Frontal cortex (tissue), 4 donors: ENCODE measurements around the gene PAEP. TPM values are rescaled to one million over a fixed set of nuclear protein-coding genes. Genes with fewer than 3 reads are reported as not detected.
"Not testable (repeated sequence)": the region's sequence is repeated elsewhere in the genome, so short reads cannot be mapped to it uniquely, and the experiment has no call there.

Experiments used
- DNase-seq, 2 donors: peaks; one replicate each; pipeline ENCODE4 v3.0.0; 2012; ENCODE audit warnings: low spot score in 2 of 2
- FAIRE-seq: peaks from 2 replicates; lab custom pipeline; 2012; peaks lifted over from hg19 to GRCh38; lab: Jason Lieb, UNC
- total RNA-seq: library from RNA; depleted of rRNA; stranded (reverse); fragments of >200 nt; gene quantifications from one replicate; pipeline ENCODE4 v1.2.3, GENCODE V29; 2014
- donor health status: control.
- donor health status: control.
- donor health status: control.

PAEP gene
- total RNA-seq, 1 donor from 2014 or later, result not detected

DNA sequence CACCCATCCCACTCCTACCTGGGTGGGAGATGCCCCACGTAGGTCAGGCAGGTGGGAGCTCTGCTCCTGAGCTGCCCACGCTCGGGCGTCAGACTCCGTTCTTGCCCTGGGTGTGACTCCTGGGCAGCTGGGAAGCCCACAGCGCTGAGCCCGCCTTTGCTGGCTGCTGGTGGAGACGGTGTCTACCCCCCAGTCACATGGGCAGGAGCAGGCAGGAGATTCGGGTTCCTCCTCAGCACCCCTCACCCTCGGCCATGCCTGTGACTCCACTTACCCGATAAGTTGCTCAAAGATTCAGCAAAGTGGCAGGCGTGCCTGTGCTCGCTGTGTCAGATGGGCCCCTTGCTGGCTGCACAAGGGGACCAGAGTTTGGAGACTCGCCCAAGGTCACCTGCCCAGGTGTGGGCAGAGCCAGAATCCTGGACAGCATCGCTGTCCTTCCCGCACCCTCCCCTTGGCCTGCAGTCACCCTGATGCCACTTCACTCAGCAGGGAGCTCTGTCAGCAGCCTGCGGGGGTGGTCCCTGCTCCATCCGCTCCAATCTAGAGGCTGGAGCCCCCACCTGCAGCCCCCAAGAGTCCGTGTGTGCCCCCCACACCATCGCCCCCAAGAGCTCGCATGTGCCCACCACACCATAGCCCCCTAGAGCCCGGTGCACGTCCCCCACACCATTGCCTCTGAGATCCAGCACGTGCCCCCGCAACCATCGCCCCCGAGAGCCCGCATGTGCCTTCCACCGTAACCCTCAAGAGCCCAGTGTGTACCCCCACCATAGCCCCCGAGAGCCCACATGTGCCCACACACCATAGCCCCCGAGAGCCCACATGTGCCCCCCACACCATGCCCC, 36.1 kb upstream of the PAEP start:
- DNase-seq (no peak), FAIRE-seq (no peak)

DNA sequence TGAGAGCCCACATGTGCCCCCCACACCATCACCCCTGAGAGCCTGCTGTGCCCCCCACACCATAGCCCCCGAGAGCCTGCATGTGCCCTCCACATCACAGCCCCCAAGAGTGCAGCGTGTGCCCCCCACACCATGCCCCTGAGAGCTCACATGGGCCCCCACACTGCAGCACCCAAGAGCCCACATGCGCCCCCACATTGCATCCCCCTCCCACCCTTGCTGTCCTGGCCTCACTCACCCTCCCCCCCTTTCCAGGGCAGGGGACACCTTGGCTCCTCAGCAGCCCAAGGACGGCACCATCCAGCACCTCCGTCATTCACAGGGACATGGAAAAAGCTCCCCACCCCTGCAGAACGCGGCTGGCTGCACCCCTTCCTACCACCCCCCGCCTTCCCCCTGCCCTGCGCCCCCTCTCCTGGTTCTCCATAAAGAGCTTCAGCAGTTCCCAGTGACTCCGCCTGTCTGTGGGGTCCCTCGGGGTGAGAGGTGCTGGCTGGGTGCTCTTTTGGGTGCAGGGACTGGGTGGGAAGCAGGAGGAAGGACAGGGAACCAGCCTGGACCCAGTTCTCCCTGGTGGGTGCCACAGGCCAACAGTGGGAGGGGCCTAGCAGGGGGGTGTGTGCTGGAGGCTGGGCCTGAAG, 35.3 kb upstream of the PAEP start:
- FAIRE-seq, result no peak

GRCh38 chr9:135526730-135527571, 34.6 kb upstream of the PAEP start:
- no peak for DNase-seq
- FAIRE-seq, result no peak

More for the DNA sequence above, 35.3 kb upstream of the PAEP start:
- no peak for DNase-seq

DNA sequence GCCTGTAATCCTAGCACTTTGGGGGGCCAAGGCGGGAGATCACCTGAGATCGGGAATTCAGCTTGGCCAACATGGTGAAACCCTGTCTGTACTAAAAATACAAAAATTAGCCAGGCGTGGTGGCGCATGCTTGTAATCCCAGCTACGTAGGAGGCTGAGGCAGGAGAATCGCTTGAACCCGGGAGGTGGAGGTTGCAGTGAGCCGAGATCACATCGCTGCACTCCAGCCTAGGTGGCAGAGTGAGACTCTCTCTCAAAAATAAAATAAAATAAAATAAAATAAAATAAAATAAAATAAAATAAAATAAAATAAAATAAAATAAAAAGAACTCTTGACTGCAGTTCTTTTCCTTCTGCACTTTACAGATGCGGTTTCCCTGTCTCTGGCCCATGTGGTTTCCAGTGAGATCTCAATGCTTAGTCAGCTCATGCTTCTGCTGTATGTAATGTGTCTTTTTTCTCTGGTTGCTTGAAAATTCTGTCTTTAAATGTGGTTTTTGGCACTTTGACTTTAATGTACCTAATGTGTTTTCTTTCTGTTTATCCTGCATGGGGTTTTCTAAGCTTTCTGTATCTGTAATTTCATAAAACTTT, 32.6 kb upstream of the PAEP start:
- not testable (repeated sequence) for DNase-seq

GRCh38 chr9:135530146-135530545, 31.4 kb upstream of the PAEP start:
- DNase-seq, result no peak
- FAIRE-seq, result no peak

More for the DNA sequence above, 32.6 kb upstream of the PAEP start:
- not testable (repeated sequence) for FAIRE-seq

- DNase-seq (no peak), FAIRE-seq (no peak)
Observed at GRCh38 chr9:135531096-135531495, 30.5 kb upstream of the PAEP start.

DNA sequence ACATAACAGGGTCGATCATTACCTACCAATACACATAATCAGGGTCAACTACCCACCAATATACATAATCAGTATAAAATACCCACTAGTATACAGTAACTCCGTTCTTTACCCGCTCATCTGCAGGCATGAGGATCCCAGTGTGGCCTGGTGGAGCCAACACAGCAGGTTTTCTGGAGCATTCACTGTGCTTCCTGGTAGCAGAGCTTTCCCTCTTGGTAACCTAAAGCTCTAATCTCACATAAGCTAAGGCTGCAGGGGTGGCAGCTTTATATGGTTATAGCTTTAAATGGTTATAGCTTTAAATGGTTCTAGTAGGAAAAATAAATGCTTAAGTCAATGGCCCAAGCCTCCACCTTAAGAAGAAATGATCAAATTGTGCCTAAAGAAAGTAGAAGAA, 28.4 kb upstream of the PAEP start:
- FAIRE-seq (no peak), DNase-seq (no peak)

DNA sequence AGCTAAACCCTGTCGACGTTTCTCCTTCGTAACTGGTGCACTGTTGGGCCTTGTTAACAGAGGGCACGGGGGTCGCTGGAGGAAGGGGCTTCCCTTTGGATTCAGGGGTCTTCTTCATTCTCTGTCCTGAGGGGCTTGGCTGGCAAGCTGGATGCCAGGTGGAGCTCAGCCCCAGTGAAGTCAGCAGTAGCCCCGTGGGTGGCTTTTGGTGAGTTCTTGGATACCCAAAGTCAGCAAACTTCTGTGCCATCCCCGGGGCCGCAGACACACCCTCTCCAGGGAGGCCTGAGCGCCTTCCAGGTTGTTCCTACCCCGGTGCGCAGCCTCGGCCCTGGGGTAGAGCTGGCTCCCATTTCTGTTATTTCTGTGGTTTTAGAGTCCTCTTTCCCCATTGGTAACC, 27.9 kb upstream of the PAEP start:
- no peak for DNase-seq
- FAIRE-seq, result no peak

GRCh38 chr9:135534192-135534711, 27.3 kb upstream of the PAEP start:
- FAIRE-seq, DNase-seq: not testable (repeated sequence)

- FAIRE-seq, DNase-seq: not testable (repeated sequence)
Observed at GRCh38 chr9:135534826-135535225, 26.7 kb upstream of the PAEP start.

DNA sequence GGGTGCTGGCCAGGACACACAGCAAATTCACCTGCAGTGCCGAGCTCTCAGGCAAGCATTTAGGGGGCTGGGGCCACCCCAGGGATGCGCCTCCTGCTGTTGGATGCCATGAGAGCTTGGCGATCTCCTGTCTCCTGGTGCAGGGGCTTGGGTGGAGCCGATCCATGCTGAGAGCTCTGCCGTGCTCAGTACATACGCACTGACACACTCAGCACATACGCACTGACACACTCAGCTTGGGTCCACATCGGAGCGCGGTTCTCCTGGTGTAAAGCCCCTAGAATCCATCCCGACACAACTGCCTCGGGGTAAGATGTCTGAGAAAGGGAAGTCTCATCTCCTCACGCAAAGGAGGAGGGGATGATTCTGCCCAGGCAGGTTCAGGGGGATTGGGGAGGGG, 25.9 kb upstream of the PAEP start:
- not testable (repeated sequence) for FAIRE-seq, DNase-seq

DNA sequence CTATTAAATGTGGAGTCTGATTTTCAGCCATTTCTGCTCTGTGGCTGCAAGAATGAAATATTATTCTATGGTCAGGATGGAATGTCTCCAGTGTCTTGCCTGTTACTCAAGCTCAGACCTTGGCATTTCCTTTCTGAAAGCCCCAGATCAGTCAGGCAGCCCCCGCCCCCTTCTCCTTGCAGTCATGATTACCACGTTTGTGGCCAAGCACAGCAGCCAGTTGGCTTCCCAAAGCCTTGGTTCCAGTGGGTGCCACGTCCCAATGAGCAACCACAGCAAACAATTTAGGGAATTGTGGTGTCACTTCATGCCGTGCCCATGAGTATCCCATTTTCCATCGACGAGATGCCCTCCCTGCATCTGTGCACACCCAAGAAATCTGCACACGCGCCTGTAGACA, 25.3 kb upstream of the PAEP start:
- no peak for FAIRE-seq
- no peak for DNase-seq

DNA sequence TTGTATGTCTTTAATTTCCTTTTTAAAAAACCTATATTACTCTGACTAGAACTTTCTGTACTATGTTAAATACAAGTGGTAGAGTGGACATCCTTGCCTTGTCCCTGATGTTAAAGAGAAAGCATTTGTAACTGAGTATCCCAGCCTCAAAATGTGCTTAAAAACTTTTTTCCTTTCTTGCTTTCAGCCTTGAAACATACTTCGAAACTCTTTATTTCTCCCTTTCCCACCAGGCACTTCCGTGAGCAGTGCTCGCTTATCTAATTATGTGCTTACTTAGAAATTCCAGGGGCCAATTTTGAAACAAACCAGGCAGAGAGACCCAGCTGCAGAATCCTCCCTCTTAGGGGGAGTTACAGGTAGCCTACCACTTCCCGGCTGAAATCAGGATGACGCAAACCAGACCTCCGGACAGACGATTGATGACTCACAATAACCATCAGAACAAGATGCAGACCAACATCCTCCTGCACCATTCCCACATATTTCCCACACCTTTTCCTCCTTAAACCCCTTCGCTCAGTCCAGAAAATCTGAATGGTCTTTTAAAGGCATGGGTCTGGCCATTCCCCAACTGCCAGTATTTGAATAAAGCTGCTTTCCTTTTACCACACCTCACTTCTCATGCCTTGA, 18.2 kb upstream of the PAEP start:
- DNase-seq, FAIRE-seq: not testable (repeated sequence)

DNA sequence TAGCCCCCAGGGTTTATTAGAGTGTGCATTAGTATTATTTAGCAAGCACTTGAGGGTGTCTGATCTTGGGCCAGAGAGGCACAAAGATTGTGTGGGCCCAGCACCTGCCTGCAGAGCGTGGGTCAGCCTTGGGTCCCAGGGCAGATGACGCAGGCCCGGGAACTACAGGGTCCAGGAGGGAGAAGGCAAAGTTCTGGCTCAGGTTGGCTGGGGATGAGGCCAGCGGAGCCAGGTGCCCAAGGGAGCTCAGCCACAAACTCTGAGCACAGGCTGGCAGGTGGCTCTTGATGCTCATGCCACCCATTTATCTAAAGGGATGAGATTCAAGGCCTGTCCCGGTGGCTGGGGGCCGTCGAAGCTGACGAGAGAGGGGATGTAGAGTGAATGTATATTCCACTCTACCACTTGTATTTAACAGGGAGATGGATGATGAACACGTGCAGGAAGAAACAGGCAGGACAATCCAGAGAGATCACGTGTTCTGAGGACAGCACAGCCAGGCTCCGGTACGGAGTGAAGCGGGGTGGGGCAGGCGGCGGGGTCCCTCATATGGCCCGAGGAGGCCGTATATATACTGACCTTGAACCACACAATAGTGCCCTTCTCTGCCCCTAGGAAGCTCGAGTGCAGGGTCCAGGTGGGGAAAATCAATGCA, 16.4 kb upstream of the PAEP start:
- no peak for DNase-seq
- FAIRE-seq, result no peak

- FAIRE-seq, DNase-seq: not testable (repeated sequence)
Observed at GRCh38 chr9:135545646-135546176, 15.8 kb upstream of the PAEP start, which contains the start of gene OBP2A. OBP2A (plus strand) TSS chr9:135546126; CDS start chr9:135546181, 55 bp downstream.

- not testable (repeated sequence) for FAIRE-seq, DNase-seq
Observed at GRCh38 chr9:135546792-135547617, 14.6 kb upstream of the PAEP start.
